ENCODE data around the gene GNPAT.

Gene GNPAT

GRCh38 chr1:231206856-231207255 lies 34.2 kb upstream of the GNPAT start:
- no peak overlapping the region for H3K9ac ChIP-seq (ENCODE audit: low read length)
- no peak overlapping the region for H3K27ac ChIP-seq (ENCODE audit: low read depth, low read length)
- no peaks in the 10 kb centered on the region for H3K9me2 ChIP-seq (replicated peaks; ENCODE audit: insufficient read depth, low read length)
- no peak overlapping the region for H3K4me3 ChIP-seq (ENCODE audit: insufficient read depth, low read length, poor library complexity, severe bottlenecking)
- TF ChIP-seq EZH2phosphoT487 (conservative IDR thresholded peaks at IDR 0.05; ENCODE audit: low read length) (no peak), CTCF (IDR thresholded peaks at IDR 0.05; ENCODE audit: insufficient read depth, low read length, poor library complexity, severe bottlenecking) (no peak)
- H3K4me2 ChIP-seq (ENCODE audit: low read depth, low read length, poor library complexity, severe bottlenecking): no peak overlapping the region
- H3K27me3 ChIP-seq (ENCODE audit: low read length): no peaks in the 10 kb centered on the region
- H4K20me1 ChIP-seq (ENCODE audit: low read depth, low read length): no peaks in the 10 kb centered on the region
- H2AFZ ChIP-seq (ENCODE audit: low read depth, low read length, severe bottlenecking): no peak overlapping the region
- no peaks in the 10 kb centered on the region for H3K9me3 ChIP-seq (ENCODE audit: insufficient read depth, low read length)
- no peaks in the 10 kb centered on the region for H3F3A ChIP-seq (ENCODE audit: insufficient read depth)
- no peaks in the 10 kb centered on the region for H3K79me2 ChIP-seq (ENCODE audit: insufficient read depth, low read length)
- no peaks in the 10 kb centered on the region for H3K36me3 ChIP-seq (ENCODE audit: low read length)

GRCh38 chr1:231207437-231207836 lies 33.6 kb upstream of the GNPAT start:
- H3K27me3 ChIP-seq (ENCODE audit: low read length): no peaks in the 10 kb centered on the region
- no peaks in the 10 kb centered on the region for H3F3A ChIP-seq (ENCODE audit: insufficient read depth)
- no peaks in the 10 kb centered on the region for H3K36me3 ChIP-seq (ENCODE audit: low read length)
- H3K27ac ChIP-seq (ENCODE audit: low read depth, low read length): no peak overlapping the region
- no peak overlapping the region for H3K4me3 ChIP-seq (ENCODE audit: insufficient read depth, low read length, poor library complexity, severe bottlenecking)
- no peaks in the 10 kb centered on the region for H3K9me3 ChIP-seq (ENCODE audit: insufficient read depth, low read length)
- no peaks in the 10 kb centered on the region for H3K9me2 ChIP-seq (replicated peaks; ENCODE audit: insufficient read depth, low read length)
- H4K20me1 ChIP-seq (ENCODE audit: low read depth, low read length): no peaks in the 10 kb centered on the region
- no peak overlapping the region for H3K4me2 ChIP-seq (ENCODE audit: low read depth, low read length, poor library complexity, severe bottlenecking)
- no peak overlapping the region for H2AFZ ChIP-seq (ENCODE audit: low read depth, low read length, severe bottlenecking)
- no peaks in the 10 kb centered on the region for H3K79me2 ChIP-seq (ENCODE audit: insufficient read depth, low read length)
- no peak for TF ChIP-seq CTCF (IDR thresholded peaks at IDR 0.05; ENCODE audit: insufficient read depth, low read length, poor library complexity, severe bottlenecking)
- no peak for TF ChIP-seq EZH2phosphoT487 (conservative IDR thresholded peaks at IDR 0.05; ENCODE audit: low read length)
- H3K9ac ChIP-seq (ENCODE audit: low read length): no peak overlapping the region

- H3K27me3 ChIP-seq (ENCODE audit: low read length): no peaks in the 10 kb centered on the region
- H3F3A ChIP-seq (ENCODE audit: insufficient read depth): no peaks in the 10 kb centered on the region
- TF ChIP-seq CTCF (IDR thresholded peaks at IDR 0.05; ENCODE audit: insufficient read depth, low read length, poor library complexity, severe bottlenecking) (no peak), EZH2phosphoT487 (conservative IDR thresholded peaks at IDR 0.05; ENCODE audit: low read length) (no peak)
- H2AFZ ChIP-seq (ENCODE audit: low read depth, low read length, severe bottlenecking): no peak overlapping the region
- no peaks in the 10 kb centered on the region for H4K20me1 ChIP-seq (ENCODE audit: low read depth, low read length)
- no peak overlapping the region for H3K4me3 ChIP-seq (ENCODE audit: insufficient read depth, low read length, poor library complexity, severe bottlenecking)
- H3K9ac ChIP-seq (ENCODE audit: low read length): no peak overlapping the region
- H3K4me2 ChIP-seq (ENCODE audit: low read depth, low read length, poor library complexity, severe bottlenecking): no peak overlapping the region
- no peaks in the 10 kb centered on the region for H3K9me3 ChIP-seq (ENCODE audit: insufficient read depth, low read length)
- H3K27ac ChIP-seq (ENCODE audit: low read depth, low read length): no peak overlapping the region
- no peaks in the 10 kb centered on the region for H3K79me2 ChIP-seq (ENCODE audit: insufficient read depth, low read length)
- H3K9me2 ChIP-seq (replicated peaks; ENCODE audit: insufficient read depth, low read length): no peaks in the 10 kb centered on the region
- H3K36me3 ChIP-seq (ENCODE audit: low read length): no peaks in the 10 kb centered on the region
These were observed 32.0 kb upstream of the GNPAT start for GRCh38 chr1:231208980-231209379.
